GM20000 (cell line): Measurements from ENCODE around the gene EMX1.

Experiments
- DNase-seq: peaks from one replicate; pipeline ENCODE4 v3.0.0; 2012; ENCODE audit warnings: low spot score
- TF ChIP-seq, protein P1 (sequence below): IDR thresholded peaks from 2 replicates; pipeline ENCODE4 v1.5.1; 2012; ENCODE audit warnings: mild to moderate bottlenecking, control low read depth; ENCODE audit errors: extremely low read depth, missing control alignments

The EMX1 gene

GRCh38 chr2:72945450-72946019 is 28.2 kb downstream of the EMX1 start:
- no peak for DNase-seq

DNA sequence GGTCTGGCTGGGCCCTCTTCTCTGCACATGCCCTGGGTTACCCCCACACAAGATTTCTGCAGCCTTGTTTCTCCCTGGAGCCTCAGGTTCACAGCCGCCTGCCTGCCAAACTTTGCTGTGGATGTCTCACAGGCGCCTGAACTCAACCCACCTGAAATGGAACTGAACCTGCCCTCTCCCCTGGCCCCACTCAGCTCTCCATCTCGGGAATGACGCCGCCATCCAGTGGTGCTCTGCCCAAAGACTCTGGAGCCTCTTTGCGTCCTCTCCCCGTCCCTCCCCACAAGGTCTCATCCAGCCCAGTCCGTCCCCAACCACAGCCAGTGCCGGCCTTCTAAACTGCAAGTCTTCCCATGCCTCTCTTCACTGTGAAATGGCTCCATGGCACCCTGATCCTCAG is 29.1 kb downstream of the EMX1 start:
- TF ChIP-seq, protein P1, sequence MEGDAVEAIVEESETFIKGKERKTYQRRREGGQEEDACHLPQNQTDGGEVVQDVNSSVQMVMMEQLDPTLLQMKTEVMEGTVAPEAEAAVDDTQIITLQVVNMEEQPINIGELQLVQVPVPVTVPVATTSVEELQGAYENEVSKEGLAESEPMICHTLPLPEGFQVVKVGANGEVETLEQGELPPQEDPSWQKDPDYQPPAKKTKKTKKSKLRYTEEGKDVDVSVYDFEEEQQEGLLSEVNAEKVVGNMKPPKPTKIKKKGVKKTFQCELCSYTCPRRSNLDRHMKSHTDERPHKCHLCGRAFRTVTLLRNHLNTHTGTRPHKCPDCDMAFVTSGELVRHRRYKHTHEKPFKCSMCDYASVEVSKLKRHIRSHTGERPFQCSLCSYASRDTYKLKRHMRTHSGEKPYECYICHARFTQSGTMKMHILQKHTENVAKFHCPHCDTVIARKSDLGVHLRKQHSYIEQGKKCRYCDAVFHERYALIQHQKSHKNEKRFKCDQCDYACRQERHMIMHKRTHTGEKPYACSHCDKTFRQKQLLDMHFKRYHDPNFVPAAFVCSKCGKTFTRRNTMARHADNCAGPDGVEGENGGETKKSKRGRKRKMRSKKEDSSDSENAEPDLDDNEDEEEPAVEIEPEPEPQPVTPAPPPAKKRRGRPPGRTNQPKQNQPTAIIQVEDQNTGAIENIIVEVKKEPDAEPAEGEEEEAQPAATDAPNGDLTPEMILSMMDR: no peak
- no peak for DNase-seq

More at GRCh38 chr2:72945450-72946019, 28.2 kb downstream of the EMX1 start:
- TF ChIP-seq, protein P1: no peak

- no peak for DNase-seq
- TF ChIP-seq, protein P1: no peak
These were observed 30.9 kb downstream of the EMX1 start for GRCh38 chr2:72947952-72948830.

- no peak for DNase-seq
- TF ChIP-seq, protein P1: no peak
These were observed 31.7 kb downstream of the EMX1 start for GRCh38 chr2:72949045-72949444.

DNA sequence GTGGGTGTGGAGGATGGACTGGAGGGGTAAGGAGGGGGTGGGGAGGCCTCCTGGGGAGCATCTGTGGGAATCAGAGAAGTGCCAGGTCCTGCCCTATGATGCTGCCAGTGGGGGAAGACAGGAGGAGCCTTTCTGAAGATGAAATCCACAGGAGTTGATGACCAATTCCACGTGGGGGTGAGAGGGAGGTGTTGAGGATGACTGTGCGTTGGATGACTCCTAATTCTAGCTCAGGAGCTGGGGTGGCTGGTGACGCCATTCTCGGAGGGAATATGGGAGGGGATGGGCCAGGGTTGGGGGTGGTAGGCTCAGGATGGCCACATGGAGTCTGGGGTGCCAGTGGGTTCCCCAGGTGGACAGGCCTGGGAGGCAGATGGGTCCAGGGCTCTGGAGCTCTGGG is 32.3 kb downstream of the EMX1 start:
- no peak for DNase-seq
- TF ChIP-seq, protein P1: no peak

- DNase-seq: no peak
- TF ChIP-seq, protein P1: no peak
These were observed 33.4 kb downstream of the EMX1 start for GRCh38 chr2:72950558-72951255.
